ENCODE data around the gene NAXD. TPM values are rescaled to one million over a fixed set of nuclear protein-coding genes. Genes with fewer than 3 reads are reported as not detected.
A peak's percentile ranks its signal among the peaks of the same experiment; 100 is the strongest.

NAXD gene
- total and polyA plus RNA-seq, 4 experiments from 2014 or later: 20.4 to 33.4 (median 26.5) TPM

GRCh38 chr13:110685305-110686020, 70.1 kb downstream of the NAXD start:
- Histone ChIP-seq H3K9me3 (ENCODE audit: control insufficient read depth in 1 of 2, low read length in 2 of 2) (no peaks in the 10 kb centered on the region), H3K4me3 (ENCODE audit: low read length in 2 of 2) (no peak overlapping the region), H3K27ac (ENCODE audit: low read depth, low read length) (no peak overlapping the region), H3K36me3 (ENCODE audit: insufficient read depth, low read length) (peaks cover 24% of the 10 kb centered on the region), H3K27me3 (ENCODE audit: insufficient read depth, low read length) (no peaks in the 10 kb centered on the region), H3K4me1 (ENCODE audit: insufficient read depth, low read length) (no peaks in the 10 kb centered on the region)
- H3K4me1 Mint-ChIP-seq: peaks cover 0 to 12% (median 5%) of the 10 kb centered on the region in 4 donors
- peaks cover 28 to 59% of the 10 kb centered on the region in 2 donors for H3K36me3 Mint-ChIP-seq
- intact Hi-C loops (cut with micrococcal nuclease): no loop called here
- ChIA-PET CTCF (ENCODE audit: partially characterized antibody) (interaction anchor here (1.7 kb wide), 1 partner anchor 140 kb away, joined by 3 read pairs; no protein-coding TSS in a partner anchor), POLR2A (ENCODE audit: partially characterized antibody) (no interaction called here)
- no peaks in the 10 kb centered on the region for H3K9me3 Mint-ChIP-seq
- H3K4me3 Mint-ChIP-seq: no peak overlapping the region
- no peak for DNase-seq
- peak overlapping the region in 2 of 7 donors; percentile 30 to 34 for H3K27ac Mint-ChIP-seq
- no peaks in the 10 kb centered on the region for H3K27me3 Mint-ChIP-seq

- no peak for DNase-seq
- Histone ChIP-seq H3K27me3 (ENCODE audit: insufficient read depth, low read length) (no peaks in the 10 kb centered on the region), H3K36me3 (ENCODE audit: insufficient read depth, low read length) (peaks cover 11% of the 10 kb centered on the region), H3K4me3 (ENCODE audit: low read length in 2 of 2) (no peak overlapping the region), H3K27ac (ENCODE audit: low read depth, low read length) (no peak overlapping the region), H3K4me1 (ENCODE audit: insufficient read depth, low read length) (no peaks in the 10 kb centered on the region), H3K9me3 (ENCODE audit: control insufficient read depth in 1 of 2, low read length in 2 of 2) (no peaks in the 10 kb centered on the region)
- no peak overlapping the region for H3K4me3 Mint-ChIP-seq
- no peaks in the 10 kb centered on the region for H3K9me3 Mint-ChIP-seq
- CTCF ChIA-PET (ENCODE audit: partially characterized antibody): no interaction called here
- H3K27me3 Mint-ChIP-seq: no peaks in the 10 kb centered on the region
- peaks cover 20 to 50% of the 10 kb centered on the region in 2 donors for H3K36me3 Mint-ChIP-seq
- intact Hi-C loops (cut with micrococcal nuclease): no loop called here
- no peak overlapping the region for H3K27ac Mint-ChIP-seq
- POLR2A ChIA-PET (ENCODE audit: partially characterized antibody): interaction anchor here (1.1 kb wide), 1 partner anchor 25 kb away, joined by 3 read pairs; no protein-coding TSS in a partner anchor
- peaks cover 0 to 10% (median 7%) of the 10 kb centered on the region in 4 donors for H3K4me1 Mint-ChIP-seq
Measured at GRCh38 chr13:110687736-110688135, 72.4 kb downstream of the NAXD start.

GRCh38 chr13:110689041-110689440, 73.7 kb downstream of the NAXD start:
- H3K27ac ChIP-seq (ENCODE audit: low read depth, low read length): no peak overlapping the region
- no peaks in the 10 kb centered on the region for H3K27me3 ChIP-seq (ENCODE audit: insufficient read depth, low read length)
- POLR2A ChIA-PET (ENCODE audit: partially characterized antibody): no interaction called here
- CTCF ChIA-PET (ENCODE audit: partially characterized antibody): interaction anchor here (0.7 kb wide), 1 partner anchor 131 kb away, joined by 4 read pairs; no protein-coding TSS in a partner anchor
- H3K4me3 ChIP-seq (ENCODE audit: low read length in 2 of 2): no peak overlapping the region
- Mint-ChIP-seq H3K27me3 (no peaks in the 10 kb centered on the region), H3K36me3 (peaks cover 20 to 45% of the 10 kb centered on the region in 2 donors), H3K4me1 (peaks cover 0 to 10% (median 7%) of the 10 kb centered on the region in 4 donors), H3K9me3 (no peaks in the 10 kb centered on the region), H3K27ac (peak overlapping the region in 1 of 7 donors; percentile 74), H3K4me3 (no peak overlapping the region)
- H3K9me3 ChIP-seq (ENCODE audit: control insufficient read depth in 1 of 2, low read length in 2 of 2): no peaks in the 10 kb centered on the region
- DNase-seq: no peak
- H3K4me1 ChIP-seq (ENCODE audit: insufficient read depth, low read length): no peaks in the 10 kb centered on the region
- peaks cover 15% of the 10 kb centered on the region for H3K36me3 ChIP-seq (ENCODE audit: insufficient read depth, low read length)
- intact Hi-C loops (cut with micrococcal nuclease): no loop called here

Other genes with a start within 250 kb of the NAXD start
- gene RAB20, start 53.8 kb upstream of the NAXD start, total RNA-seq: 1 to 10 TPM; 2.2 to 3.2 TPM
- 1 to 10 TPM; 2.8 to 5.7 TPM for gene RAB20, start 53.8 kb upstream of the NAXD start, polyA plus RNA-seq
- gene CARS2, start 90.6 kb downstream of the NAXD start, total RNA-seq: 100 to 1,000 TPM in 1 of 2 experiments, 10 to 100 TPM in 1; 99.9 to 102 TPM
- 10 to 100 TPM; 36.0 to 59.3 TPM for gene CARS2, start 90.6 kb downstream of the NAXD start, polyA plus RNA-seq
- gene ING1, start 98.2 kb downstream of the NAXD start, total RNA-seq: 10 to 100 TPM; 27.4 to 29.4 TPM
- 10 to 100 TPM in 1 of 2 donors, 1 to 10 TPM in 1; 9.1 to 16.7 TPM for gene ING1, start 98.2 kb downstream of the NAXD start, polyA plus RNA-seq

Measured in CD4-positive, alpha-beta memory T cell (primary cell).